ENCODE results near the gene IGFALS.

IGFALS gene

DNA sequence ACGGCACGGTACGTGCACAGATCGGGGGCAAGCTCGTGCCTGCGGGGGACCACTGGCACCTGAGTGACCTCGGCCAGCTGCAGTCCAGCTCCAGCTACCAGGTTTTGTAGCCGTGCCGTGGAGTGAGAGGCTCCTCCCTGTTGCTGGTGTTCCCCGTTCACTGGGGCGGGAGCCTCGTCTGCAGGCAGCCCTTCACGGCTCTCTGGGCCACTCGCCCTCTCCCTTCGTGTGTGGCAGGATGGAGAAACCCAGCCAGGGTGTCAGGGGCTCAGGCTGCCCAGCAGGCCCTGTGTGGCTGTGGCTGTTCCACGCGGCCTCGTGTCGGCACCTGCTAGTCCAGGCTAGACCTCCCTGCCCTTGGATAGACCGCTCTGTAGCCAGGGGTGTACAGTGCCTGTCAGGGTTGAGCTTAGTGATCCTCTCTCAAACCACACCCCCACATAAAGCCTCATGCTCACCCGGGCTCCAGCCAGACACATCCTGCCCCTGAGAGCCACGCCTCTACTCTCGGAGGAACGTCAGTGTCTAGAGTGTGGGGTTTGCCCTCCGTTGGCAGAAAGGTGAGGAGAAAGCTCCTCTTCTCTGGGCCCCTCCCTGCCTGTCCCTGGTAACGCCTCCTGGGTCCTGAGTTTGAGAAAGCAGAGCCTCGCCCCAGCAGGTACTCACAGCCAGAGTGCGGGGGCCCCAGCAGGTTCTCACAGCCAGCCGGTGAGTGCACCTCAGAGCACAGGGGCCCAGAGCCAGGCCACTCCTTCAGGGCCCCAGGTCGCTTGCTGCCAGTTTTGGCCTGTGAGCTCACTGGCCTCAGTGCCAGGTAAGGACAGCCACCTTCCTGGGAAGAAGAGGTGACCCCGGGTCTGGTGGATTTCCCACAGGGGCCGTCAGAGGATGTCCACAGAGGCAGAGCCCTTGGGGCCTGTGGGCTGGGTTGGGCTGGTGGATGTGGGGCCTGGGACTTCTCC is 49.8 kb downstream of the IGFALS start:
- no peak for DNase-seq (ENCODE audit: low spot score)

- no peak for DNase-seq (ENCODE audit: low spot score)
Observed at GRCh38 chr16:1741553-1742165, 51.8 kb downstream of the IGFALS start.

- DNase-seq (ENCODE audit: low spot score), result no peak
Observed at GRCh38 chr16:1740781-1741490, 52.6 kb downstream of the IGFALS start.

Data from CD4-positive, alpha-beta T cell treated with Interleukin-6 at 100 ng/mL for 8 hours (primary cell).